Kidney (tissue), 14 donors: Measurements from ENCODE around the gene PGP. TPM values are rescaled to one million over a fixed set of nuclear protein-coding genes. Genes with fewer than 3 reads are reported as not detected.

Source experiments
- DNase-seq, 5 donors: peaks; one replicate each; pipeline ENCODE4 v3.0.0-alpha.2; 2013 to 2020
- FAIRE-seq: peaks from 2 replicates; lab custom pipeline; 2012; peaks lifted over from hg19 to GRCh38; lab: Jason Lieb, UNC
- H3K27ac ChIP-seq, 2 donors: one replicate each; pipeline ENCODE4 v1.7.0; 2013; ENCODE audit warnings: low read depth in 2 of 2, low read length in 2 of 2, inconsistent platforms in 1 of 2
- H3K27me3 ChIP-seq: one replicate; pipeline ENCODE4 v1.7.1; 2013; ENCODE audit warnings: low read length, inconsistent platforms; ENCODE audit not compliant: control insufficient read depth, insufficient read depth
- H3K36me3 ChIP-seq, 3 donors: one replicate each; pipeline versions ENCODE4 v1.7.0 to v1.7.1; 2013; ENCODE audit warnings: low read length in 3 of 3, control low read depth in 1 of 3, inconsistent platforms in 1 of 3; ENCODE audit not compliant: insufficient read depth in 3 of 3, control insufficient read depth in 2 of 3
- H3K4me1 ChIP-seq, 3 donors: one replicate each; pipeline versions ENCODE4 v1.7.0 to v1.7.1; 2013; ENCODE audit warnings: low read length in 3 of 3, inconsistent platforms in 1 of 3, low read depth in 1 of 3; ENCODE audit not compliant: control insufficient read depth in 2 of 3, insufficient read depth in 2 of 3
- H3K4me3 ChIP-seq, 3 donors: one replicate each; pipeline versions ENCODE4 v1.7.0 to v1.8.1; 2013; ENCODE audit warnings: low read length in 3 of 3, control low read depth in 1 of 3, inconsistent platforms in 1 of 3
- H3K9ac ChIP-seq, 3 donors: one replicate each; pipeline versions ENCODE4 v1.7.0 to v1.7.1; 2013; ENCODE audit warnings: low read length in 3 of 3, control low read depth in 1 of 3, inconsistent platforms in 1 of 3
- H3K9me3 ChIP-seq, 3 donors: one replicate each; pipeline versions ENCODE4 v1.7.0 to v1.7.1; 2013; ENCODE audit warnings: low read length in 3 of 3, control low read depth in 1 of 3, inconsistent platforms in 1 of 3; ENCODE audit not compliant: control insufficient read depth in 2 of 3, insufficient read depth in 1 of 3
- intact Hi-C: fragments of 100-400 bp; cut with DNase I; formaldehyde crosslinking; loops from one replicate; pipeline ENCODE4 v1.11.1; 2022
- polyA plus RNA-seq: library from polyadenylated mRNA; stranded (reverse); fragments of 350-450 nt; fragmentation: Illumina TruSeq; extraction: RNeasy Lipid Tissue Mini Kit (QIAGEN cat#74804); gene quantifications from one replicate; pipeline ENCODE4 v1.2.3, GENCODE V29; 2014; ENCODE audit warnings: low read depth, low replicate concordance; ENCODE audit not compliant: insufficient read depth
- total RNA-seq: library from RNA; stranded (reverse); fragmentation: NEBNext Ultra II Directional; extraction: Animal tissue kit (Norgen Biotek cat#: 25700); gene quantifications from one replicate; pipeline ENCODE4 v1.2.1, GENCODE V29; 2021
- TF ChIP-seq, protein P1 (sequence below): IDR thresholded peaks from 3 replicates; pipeline ENCODE4 v1.5.1; 2012; ENCODE audit warnings: mild to moderate bottlenecking, moderate library complexity, borderline replicate concordance; ENCODE audit not compliant: insufficient read depth; ENCODE audit errors: extremely low read depth
- donor health status: control.
- donor health status: control.
- donor health status: control.
- donor health status: control.
- donor health status: control.
- donor health status: DM: yes; HTN: yes; CAD: no.
- donor health status: Normal renal cell carcinoma (clear cell type).

PGP gene
- total and polyA plus RNA-seq, 2 donors from 2014 or later: 13.5 to 21.2 TPM

DNA sequence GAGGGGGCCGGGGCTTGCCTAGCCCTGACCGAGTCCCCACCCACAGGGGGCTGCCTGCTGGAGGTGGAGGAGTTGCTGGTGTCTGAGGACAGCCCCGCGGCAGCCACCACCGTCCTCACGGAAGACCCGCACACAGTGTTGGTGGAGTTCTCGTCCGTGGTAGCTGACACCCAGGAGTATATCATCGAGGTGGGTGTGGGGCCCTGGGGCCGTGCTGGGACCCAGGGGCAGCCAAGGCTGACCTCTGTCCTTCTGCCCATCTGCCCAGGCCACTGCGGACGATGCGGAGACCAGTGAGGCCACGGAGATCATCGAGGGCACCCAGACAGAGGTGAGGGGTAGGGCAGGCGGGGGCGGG is 20.2 kb upstream of the PGP start:
- TF ChIP-seq, protein P1, sequence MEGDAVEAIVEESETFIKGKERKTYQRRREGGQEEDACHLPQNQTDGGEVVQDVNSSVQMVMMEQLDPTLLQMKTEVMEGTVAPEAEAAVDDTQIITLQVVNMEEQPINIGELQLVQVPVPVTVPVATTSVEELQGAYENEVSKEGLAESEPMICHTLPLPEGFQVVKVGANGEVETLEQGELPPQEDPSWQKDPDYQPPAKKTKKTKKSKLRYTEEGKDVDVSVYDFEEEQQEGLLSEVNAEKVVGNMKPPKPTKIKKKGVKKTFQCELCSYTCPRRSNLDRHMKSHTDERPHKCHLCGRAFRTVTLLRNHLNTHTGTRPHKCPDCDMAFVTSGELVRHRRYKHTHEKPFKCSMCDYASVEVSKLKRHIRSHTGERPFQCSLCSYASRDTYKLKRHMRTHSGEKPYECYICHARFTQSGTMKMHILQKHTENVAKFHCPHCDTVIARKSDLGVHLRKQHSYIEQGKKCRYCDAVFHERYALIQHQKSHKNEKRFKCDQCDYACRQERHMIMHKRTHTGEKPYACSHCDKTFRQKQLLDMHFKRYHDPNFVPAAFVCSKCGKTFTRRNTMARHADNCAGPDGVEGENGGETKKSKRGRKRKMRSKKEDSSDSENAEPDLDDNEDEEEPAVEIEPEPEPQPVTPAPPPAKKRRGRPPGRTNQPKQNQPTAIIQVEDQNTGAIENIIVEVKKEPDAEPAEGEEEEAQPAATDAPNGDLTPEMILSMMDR: no peak
- H3K9me3 ChIP-seq: no peaks in the 10 kb centered on the region
- H3K27ac ChIP-seq: no peak overlapping the region
- FAIRE-seq: no peak
- no peak overlapping the region for H3K4me3 ChIP-seq
- H3K9ac ChIP-seq: no peak overlapping the region
- no peak for DNase-seq
- peaks cover 0 to 19% (median 12%) of the 10 kb centered on the region in 3 donors for H3K36me3 ChIP-seq
- no peaks in the 10 kb centered on the region for H3K27me3 ChIP-seq
- intact Hi-C loops: no loop called here
- peaks cover 0 to 7% (median 0%) of the 10 kb centered on the region in 3 donors for H3K4me1 ChIP-seq

DNA sequence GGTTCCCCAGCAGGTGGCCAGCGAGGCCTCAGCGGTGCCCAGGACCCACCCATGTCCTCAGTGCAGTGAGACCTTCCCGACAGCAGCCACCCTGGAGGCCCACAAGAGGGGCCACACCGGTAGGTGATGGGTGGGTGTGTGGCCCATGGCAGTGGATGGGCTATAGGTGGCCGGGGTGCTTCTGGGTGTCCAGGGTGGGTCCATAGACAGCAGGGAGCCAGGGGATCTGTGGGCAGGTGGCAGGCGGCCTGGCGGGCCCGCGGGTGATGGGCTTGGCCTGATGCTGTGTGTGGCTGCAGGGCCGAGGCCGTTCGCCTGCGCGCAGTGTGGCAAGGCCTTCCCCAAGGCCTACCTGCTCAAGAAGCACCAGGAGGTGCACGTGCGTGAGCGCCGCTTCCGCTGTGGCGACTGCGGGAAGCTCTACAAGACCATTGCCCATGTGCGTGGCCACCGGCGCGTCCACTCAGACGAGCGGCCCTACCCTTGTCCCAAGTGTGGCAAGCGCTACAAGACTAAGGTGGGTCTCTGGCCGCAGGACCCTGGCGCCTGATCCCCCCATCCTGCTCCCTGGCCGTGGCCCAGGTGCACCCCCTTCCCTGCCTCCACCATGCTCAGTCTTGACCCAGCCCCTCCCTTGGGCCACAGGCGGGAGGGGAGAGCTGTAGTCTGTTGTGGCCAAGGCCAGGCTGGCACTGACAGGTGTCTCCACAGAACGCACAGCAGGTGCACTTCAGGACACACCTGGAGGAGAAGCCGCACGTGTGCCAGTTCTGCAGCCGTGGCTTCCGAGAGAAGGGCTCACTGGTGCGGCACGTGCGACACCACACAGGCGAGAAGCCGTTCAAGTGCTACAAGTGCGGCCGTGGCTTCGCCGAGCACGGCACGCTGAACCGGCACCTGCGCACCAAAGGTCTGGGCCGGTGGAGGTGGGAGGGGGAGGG is 19.5 kb upstream of the PGP start:
- Histone ChIP-seq H3K36me3 (peaks cover 0 to 26% (median 14%) of the 10 kb centered on the region in 3 donors), H3K4me3 (no peak overlapping the region)
- FAIRE-seq: no peak

DNA sequence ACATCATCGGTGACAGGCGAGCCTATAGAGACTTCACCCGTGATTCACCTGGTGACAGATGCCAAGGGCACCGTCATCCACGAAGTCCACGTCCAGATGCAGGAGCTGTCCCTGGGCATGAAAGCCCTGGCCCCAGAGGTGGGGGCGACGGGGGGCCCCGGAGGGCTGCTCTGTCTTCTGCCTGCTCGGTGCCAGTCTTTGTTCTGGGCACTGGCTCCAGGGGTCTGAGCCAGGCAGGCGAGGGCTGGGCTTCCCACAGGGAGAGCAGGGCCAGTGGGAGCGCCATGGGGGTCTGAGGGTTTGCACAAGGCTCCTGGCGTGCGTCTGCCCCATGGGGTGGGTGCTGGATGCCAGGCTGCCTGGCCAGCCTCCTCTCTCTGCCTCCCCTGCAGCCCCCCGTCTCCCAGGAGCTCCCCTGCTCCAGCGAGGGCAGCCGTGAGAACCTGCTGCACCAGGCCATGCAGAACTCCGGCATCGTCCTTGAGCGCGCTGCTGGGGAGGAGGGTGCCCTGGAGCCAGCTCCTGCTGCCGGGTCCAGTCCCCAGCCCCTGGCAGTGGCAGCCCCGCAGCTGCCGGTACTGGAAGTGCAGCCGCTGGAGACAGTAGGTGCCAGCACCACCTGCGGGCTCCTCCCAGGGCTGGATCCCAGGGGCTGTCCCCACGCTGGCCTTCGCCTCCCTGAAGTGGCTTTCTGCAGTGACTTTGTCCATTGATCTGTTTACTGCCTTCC is 18.6 kb upstream of the PGP start:
- no peaks in the 10 kb centered on the region for H3K9me3 ChIP-seq
- H3K4me1 ChIP-seq: peaks cover 0 to 7% (median 0%) of the 10 kb centered on the region in 3 donors
- H3K9ac ChIP-seq: no peak overlapping the region
- peaks cover 0 to 32% (median 14%) of the 10 kb centered on the region in 3 donors for H3K36me3 ChIP-seq
- no peaks in the 10 kb centered on the region for H3K27me3 ChIP-seq
- H3K27ac ChIP-seq: no peak overlapping the region
- intact Hi-C loops: no loop called here
- H3K4me3 ChIP-seq: no peak overlapping the region
- DNase-seq (peak in 1 of 5 donors; percentile 73), FAIRE-seq (no peak)
- TF ChIP-seq, protein P1: no peak

More for the DNA sequence above, 19.5 kb upstream of the PGP start:
- H3K27ac ChIP-seq: no peak overlapping the region
- peak in 1 of 5 donors; percentile 70 for DNase-seq
- H3K27me3 ChIP-seq: no peaks in the 10 kb centered on the region
- no peaks in the 10 kb centered on the region for H3K9me3 ChIP-seq
- peaks cover 0 to 7% (median 0%) of the 10 kb centered on the region in 3 donors for H3K4me1 ChIP-seq
- H3K9ac ChIP-seq: no peak overlapping the region
- TF ChIP-seq, protein P1: no peak
- intact Hi-C loops: no loop called here
